Neural cell (in vitro differentiated cells): ENCODE data around the gene KANK4.

ENCODE experiments used
- CTCF ChIP-seq: fragments of 450-650 bp; IDR thresholded peaks from 2 replicates; pipeline ENCODE4 v1.5.1; 2014; ENCODE audit warnings: antibody characterized with exemption, mild to moderate bottlenecking, moderate library complexity; ENCODE audit not compliant: poor library complexity, severe bottlenecking
- EZH2 ChIP-seq: fragments of 200-600, 300-800 bp; shearing (Covaris generic), sonication (generic); IDR thresholded peaks from 2 replicates; pipeline ENCODE4 v1.6.1; 2014; ENCODE audit warnings: antibody characterized with exemption, low read length, borderline replicate concordance, mild to moderate bottlenecking; ENCODE audit not compliant: insufficient read depth, poor library complexity, severe bottlenecking
- MXI1 ChIP-seq: fragments of 450-650 bp; conservative IDR thresholded peaks from 2 replicates; pipeline ENCODE4 v1.6.1; 2014; ENCODE audit warnings: antibody characterized with exemption, mild to moderate bottlenecking; ENCODE audit not compliant: poor library complexity, severe bottlenecking
- POLR2AphosphoS5 ChIP-seq: IDR thresholded peaks from 2 replicates; pipeline ENCODE4 v1.6.1; 2012
- RAD21 ChIP-seq: fragments of 450-650 bp; conservative IDR thresholded peaks from 2 replicates; pipeline ENCODE4 v1.6.1; 2014; ENCODE audit warnings: antibody characterized with exemption, mild to moderate bottlenecking, moderate library complexity
- REST ChIP-seq: IDR thresholded peaks from 2 replicates; pipeline ENCODE4 v1.6.1; 2012; ENCODE audit warnings: borderline replicate concordance
- SMC3 ChIP-seq: fragments of 450-650 bp; conservative IDR thresholded peaks from 2 replicates; pipeline ENCODE4 v1.6.1; 2014; ENCODE audit warnings: antibody characterized with exemption, mild to moderate bottlenecking, moderate library complexity; ENCODE audit not compliant: poor library complexity
- TAF1 ChIP-seq: IDR thresholded peaks from 2 replicates; pipeline ENCODE4 v1.6.1; 2012; ENCODE audit warnings: low read depth

DNA sequence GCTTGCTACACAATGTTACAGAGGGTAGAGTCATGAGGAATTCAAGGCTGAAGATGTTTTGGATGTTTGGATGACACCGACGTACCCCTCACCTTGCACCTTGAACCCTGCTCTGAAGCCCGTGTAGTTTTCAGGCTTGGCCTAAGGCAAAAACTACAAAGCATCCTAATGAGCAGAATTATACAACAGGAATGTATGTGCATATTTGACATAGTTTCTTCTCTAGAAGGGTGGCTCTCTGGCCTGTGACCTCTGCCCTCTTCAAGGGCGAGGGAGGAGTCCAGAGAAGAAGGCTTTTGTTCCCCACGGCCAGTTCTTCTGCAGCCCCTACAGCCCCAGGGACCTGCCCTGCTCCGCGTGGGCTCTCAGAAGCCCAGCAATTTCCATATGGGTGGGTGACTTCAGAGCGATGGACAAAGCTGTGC, 81.3 kb downstream of the KANK4 start:
- TF ChIP-seq REST, result no peak
- TF ChIP-seq POLR2AphosphoS5, result no peak
- TF ChIP-seq SMC3, result no peak
- no peak for TF ChIP-seq RAD21
- no peak for TF ChIP-seq CTCF
- TF ChIP-seq EZH2, result no peak
- TF ChIP-seq MXI1, result no peak
- TF ChIP-seq TAF1, result no peak
